Stimulated activated CD8-positive, alpha-beta memory T cell treated with anti-CD3 and anti-CD28 coated beads, Interleukin-15, amount 100 ng/mL, for 24 hours (primary cell): ENCODE measurements around the gene MICAL2.

Experiments
- DNase-seq: peaks from one replicate; pipeline ENCODE4 v3.0.0-alpha.2; 2020; ENCODE audit warnings: low read depth

Gene MICAL2

DNA sequence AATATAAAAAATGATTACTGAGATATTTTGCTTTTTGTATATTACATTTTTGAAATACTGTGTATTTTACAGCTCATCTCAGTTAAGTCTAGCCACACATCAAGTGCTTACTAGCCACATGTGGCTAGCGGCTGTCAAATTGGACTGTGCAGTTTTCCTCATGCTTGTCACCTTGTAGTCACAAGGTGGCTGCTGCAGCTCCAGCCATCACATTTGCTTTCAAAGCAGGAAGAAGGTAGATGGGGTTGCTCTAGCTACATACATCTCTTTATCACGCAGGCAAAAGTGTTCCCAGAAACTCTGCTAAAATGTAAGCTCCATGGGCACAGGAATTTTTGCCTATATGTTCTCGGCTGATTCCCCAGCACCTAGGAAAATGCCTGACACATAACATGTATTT lies 61.5 kb downstream of the MICAL2 start:
- DNase-seq: no peak

DNA sequence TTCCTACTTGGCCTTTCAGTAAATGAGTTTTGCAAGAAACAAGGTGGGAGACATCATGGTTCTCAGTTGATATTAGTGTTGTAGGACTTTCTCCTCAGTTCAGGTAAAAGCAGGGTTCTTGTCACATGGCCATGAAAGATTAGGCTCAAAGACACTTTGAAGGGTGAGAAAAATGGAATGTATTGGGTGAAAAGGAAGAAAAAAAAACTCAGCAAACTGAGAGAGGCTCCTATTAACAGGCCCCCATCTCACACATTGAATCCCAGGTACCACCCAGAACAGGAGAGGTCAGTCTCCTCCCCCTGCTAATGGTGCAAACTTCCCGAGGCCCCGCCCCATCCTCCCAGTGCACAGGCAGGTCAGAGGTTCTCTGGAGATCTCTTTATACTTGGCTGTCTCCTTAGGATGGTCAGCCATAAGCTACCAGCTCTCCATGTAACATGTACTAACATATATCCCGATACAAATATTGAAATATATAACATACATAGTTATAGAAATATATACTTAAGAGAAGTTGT lies 62.2 kb downstream of the MICAL2 start:
- DNase-seq: no peak

DNA sequence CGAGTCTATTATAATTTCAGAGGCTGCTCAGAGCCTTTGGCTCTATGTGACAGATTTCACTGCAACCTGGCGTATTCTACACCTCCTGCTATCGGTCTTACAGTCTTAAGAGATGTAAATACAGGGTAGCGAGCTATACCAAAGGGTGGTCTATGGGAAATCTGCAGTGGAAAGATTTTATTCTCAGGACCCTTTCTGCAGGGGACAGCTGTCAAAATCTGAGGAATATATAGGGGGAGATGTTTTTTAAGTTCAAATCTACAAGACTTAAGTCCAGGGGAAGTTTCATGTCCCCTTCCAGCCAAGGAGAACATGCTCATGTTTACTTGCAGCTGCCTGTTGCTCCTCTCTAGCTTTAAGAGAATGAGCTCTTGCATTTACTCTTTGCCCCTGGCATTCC lies 62.7 kb downstream of the MICAL2 start:
- DNase-seq: no peak

DNA sequence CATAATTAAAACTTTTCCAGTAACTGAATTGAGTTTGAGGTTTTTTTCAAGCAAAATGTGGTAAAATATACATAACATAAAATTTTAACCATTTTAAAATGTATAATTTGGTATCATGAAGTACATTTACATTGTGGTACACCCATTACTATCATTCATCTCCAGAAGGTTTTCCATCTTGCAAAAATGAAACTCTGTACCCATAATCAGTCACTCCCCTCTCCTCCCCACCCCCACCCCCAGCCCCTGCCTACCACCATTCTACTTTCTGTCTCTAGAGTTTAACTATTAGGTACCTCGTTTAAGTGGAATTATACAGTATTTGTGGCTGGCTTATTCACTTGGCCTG lies 63.7 kb downstream of the MICAL2 start:
- no peak for DNase-seq

DNA sequence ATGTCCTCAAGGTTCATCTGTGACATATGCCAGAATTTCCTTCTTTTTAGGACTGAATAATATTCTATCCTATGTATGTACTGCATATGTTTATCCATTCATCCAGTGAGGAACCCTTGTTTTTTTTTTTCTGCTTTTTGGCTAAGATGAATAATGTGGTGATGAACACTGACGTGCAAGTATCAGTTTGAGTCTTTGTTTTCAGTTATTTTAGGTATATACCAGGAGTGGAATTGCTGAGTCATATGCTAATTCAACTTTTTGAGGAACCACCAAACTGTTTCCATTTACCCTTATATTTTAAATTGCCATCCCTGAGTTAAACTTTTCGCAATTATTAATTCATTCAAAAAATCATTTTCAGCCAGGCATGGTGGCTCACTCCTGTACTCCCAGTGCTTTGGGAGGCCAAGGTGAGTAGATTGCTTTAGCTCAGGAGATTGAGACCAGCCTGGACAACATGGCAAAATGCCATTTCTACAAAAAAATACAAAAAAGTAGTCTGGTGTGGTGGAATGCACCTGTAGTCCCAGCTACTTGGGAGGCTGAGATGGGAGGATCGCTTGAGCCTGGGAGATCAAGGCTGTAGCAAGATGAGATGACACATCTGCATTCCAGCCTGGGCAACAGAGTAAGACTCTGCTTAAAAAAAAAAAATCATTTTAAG lies 64.2 kb downstream of the MICAL2 start:
- no peak for DNase-seq

DNA sequence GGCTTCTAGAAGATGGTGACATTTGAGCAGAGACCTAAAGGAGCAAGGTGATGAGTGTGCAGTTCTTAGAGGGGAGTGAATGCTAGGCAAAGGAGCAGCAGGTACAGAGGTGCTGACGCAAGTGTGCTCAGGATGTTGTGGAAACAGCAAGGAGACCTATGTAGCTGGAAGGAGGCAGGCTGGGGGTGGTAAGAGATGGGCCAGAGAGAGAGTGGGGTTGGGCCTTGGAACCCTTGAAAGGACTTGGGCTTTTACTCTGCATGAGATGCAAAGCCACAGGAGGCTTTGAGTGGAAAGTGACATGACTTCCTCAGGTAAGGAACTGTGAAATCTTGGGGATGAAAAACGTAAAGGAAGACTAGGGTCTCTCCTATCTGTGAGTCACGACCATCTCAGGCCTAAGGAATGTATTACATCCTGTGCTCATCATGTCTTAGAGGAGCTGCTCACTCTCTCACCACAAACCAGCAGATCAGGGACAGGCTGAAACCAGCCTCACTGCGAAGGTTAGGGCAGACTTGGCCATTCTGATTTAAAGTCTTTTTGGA lies 65.4 kb downstream of the MICAL2 start:
- no peak for DNase-seq

DNA sequence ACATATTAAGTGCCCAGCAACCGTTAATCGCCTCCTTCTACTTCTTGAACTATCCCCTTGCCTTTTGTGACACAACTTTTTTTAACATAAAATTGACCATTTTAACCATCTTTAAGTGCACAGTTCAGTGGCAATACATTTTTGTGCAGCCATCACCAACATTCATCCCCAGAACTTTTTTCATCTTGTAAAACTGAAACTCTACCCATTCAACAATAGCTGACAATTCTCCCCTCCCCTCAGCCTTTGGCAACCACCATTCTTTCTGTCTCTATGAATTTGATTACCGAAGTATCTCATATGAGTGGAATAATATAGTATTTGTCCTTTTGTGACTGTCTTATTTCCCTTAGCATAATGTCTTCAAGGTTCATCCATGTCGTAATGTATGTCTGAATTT lies 66.0 kb downstream of the MICAL2 start:
- DNase-seq: no peak

DNA sequence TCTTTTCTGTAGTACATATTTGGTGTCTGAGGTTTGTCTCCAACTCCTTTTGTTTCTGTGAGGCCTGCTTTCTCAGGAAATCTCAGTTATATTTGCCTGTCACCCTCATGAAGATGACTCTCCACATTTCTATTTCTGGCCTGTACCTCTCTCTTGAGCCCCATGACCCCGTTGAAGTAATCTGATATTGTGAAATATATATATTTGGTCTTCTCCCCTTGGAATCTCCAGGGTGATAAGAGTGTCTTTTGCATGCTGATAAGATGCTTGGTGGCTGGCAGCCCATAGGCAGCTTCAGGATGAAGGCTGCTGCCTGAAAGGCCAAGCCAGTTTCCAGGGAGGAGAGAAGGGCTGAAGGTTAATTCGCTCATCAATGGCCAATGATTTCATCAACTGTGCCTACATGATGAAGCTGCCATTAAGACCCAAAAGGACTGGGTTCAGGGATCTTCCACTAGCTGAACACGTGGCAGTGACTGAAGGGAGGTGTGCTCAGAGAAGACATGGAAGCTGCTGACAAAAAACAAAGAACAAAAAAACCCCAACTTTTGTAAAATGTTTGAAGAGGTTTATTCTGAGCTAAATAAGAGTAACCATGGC lies 67.4 kb downstream of the MICAL2 start:
- DNase-seq: no peak

DNA sequence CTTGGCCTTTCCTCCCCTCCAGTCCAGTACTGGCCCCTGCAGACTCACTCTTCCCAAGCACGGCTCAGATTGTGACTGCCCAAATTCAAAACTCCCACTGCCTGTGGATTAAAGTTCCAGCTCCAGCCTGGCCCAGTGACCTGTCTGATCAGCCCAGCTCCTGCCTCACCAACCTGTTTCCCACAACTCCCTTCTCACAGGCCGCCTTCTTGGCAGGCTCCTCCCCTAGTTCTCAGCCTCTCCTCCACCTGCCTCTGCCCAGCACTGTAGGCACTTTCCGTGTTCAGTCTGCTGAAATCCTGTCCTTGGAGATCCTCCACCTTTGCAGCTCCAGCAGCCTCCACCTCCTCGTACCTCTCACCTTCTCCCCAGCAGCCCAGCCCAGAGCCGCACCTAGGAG lies 68.6 kb downstream of the MICAL2 start:
- no peak for DNase-seq

DNA sequence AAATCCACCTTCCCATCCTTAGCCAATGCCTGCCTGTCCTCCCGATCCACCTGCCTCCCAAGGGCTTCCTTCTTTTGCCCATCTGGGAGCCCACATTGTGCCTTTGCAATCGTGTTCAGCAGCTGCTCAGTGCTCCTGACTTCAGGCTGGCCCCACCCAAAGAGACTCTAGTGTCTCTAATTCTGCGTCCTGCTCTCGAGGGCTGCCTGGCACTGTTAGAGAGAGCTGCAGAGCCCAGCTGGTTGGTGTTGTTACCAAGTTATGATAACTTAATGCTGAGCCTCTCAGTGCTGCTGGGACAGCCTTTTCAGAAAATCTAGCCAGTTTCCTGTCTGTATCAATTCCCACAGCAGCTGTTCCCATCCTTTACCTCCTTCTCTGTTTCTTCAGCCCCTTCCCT lies 69.1 kb downstream of the MICAL2 start:
- DNase-seq: no peak

DNA sequence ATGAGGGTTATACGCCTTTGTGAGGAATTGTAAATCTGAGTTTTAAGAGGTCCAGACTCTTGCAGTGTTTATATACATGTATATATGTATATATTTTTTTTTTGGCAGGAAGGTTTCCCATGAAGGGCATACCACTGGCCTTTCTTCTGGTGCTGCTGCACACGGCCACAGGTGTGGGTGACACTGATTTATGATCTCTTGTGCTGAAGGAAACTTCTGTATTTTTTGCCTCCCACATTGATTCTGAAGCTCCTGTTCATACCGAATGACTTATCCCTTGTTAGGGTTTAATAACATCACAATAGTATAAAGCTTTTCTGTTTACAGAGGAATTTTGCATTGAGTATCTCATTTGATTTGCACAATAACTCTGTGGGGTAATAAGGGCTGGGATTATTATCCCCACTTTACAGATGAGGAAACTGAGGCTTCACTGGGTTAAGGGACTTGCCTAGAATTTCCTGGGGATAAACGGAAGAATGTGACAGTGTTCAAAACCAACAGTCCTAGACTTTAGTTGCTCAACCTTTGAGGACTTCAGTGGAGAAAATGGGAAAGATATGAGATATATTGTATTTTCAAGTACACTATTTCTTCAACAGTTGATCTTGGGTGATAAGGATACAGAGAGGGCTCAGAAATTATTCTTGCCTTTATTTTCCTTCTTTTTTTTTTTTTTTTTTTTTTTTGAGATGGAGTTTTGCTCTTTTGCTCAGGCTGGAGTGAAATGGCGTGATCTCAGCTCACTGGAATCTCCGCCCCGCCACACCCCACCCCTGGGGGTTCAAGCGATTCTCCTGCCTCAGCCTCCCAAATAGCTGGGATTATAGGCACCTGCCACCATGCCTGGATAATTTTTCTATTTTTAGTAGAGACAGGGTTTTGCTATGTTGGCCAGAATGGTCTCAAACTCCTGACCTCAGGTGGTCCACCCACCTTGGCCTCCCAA lies 70.1 kb downstream of the MICAL2 start:
- no peak for DNase-seq

DNA sequence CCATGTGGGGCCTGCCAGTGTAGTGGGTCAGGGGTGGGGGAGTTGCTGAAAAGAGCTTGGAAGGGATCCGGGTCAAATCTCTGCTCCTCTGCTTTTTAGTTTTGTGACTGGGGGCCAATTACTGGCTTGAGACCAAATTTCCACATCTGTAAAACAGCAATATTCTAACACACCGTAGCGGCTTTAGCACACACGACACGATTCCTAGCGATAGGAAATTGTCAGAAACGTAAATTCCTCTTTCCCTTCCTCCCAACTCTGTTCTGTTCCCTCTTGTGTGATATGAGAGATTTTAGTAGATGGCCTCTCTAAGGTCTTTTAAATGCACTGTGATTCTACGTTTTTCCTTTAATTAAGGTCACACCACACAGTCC lies 71.9 kb downstream of the MICAL2 start:
- no peak for DNase-seq

DNA sequence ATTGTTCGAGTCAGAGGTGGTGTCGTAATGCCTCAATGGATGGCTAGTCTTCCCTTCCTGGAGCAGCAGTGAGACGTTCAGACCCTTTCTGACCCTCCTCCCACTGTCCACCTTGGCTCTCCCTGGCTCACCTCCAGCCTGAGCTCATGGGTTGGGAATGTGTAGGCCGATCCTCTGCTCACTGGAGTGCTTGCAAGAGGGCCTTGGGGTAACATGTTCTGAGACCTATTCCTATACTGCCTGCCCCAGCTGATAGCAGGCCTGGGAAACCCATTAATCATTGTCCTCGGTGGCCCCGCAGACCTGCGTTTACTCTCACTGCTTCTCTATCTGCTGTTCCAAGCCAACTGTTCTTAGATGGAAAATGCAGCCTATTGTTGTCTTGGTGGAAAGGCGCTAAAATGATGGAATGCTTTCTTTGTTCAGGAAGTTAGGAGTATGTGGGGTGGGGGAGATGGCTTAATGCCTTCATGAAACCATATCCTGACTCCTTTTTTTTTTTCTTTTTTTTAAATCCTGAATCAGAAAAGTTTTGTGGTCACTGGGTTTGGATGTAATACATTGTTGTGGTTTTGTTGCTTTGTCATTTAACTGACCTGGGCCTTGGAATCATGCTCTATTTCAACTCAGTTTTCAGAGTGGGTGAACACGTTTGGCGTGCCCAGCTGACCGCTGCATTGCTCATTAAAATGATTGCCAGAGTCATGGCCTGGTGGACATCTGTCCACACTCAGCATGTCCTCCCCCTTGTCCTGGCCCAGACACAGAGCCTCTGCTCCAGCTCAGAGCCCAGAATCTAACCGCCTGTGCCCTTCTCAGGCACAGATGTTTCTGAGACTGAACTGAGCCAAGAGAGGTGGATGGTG lies 72.5 kb downstream of the MICAL2 start:
- no peak for DNase-seq

DNA sequence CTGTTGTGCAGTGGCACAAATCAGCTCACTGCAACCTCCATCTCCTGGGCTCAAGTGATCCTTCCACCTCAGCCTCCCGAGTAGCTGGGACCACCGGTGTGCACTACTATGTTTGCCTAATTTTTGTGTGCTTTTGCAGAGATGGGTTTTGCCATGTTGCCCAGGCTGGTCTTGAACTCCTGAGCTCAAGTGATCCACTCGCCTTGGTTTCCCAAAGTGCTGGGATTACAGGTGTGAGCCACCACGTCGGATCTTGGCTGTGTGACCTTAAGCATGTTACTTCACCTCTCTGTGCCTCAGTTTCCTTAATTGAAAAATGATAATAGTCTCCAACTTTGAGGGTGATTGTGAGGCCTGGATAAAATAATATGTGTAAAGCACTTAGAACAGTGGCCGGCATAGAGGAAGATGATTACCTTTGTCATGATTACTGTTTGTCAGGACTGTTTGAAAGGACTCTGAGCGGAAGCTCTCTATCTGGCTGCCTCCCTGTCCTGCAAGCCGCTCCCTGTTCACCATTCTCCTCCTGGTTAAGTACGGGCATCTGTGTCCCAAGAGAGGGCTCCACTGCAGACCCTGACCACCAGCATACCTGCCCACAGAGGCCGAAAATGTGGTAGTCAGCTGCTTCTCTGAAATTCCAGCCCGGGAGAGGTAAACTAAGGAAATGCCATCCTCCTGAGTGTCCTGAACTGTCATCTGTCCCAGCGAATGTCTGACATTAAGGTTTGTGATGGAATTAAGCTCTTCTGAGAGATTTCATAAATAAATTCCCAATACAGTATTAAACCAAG lies 73.6 kb downstream of the MICAL2 start:
- no peak for DNase-seq

DNA sequence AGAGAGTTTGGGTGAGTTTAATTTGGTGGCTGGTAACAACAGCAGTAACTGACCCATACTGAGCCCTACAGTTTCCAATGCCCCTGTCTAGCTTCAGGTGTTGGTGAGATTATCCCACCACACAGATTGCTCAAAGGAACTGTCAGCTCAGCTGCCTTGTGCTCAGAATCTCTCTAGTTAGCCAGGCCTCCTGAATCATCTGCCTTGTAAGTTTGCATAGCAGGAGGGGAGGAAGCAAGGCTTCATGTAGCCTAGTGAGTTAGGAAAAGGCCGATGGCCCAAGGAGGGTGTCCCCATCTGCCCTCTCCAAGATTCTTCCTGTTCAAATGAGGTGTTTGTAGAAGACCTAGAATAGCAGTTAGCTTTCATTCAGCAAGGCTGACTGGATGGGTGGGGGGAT lies 74.3 kb downstream of the MICAL2 start:
- no peak for DNase-seq

DNA sequence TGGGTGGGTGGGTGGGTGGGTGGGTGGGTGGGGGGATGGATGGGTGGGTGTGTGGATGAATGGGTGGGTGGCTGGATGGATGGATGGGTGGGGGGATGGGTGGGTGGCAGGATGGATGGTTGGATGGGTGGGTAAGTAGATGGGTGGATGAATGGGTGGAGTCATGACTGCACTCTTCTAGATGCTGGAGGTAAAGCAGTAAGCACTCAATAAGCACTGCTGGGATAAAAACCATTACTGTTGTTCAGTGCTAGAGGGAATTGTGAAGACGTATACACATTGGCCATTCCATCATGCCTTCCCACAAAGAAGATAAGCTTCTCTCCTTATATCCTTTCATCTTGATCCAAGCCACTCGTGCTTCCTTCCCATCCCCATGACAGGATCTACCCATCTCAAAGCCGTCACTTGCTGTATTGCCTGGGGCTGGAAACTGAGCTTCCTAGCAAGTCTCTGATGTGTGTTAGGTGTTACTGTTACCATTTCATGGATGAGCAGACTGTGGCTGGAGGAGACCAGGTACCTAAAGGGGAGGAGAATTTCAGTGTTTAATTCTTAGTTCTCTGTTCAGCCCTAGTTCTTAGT lies 74.8 kb downstream of the MICAL2 start:
- no peak for DNase-seq

DNA sequence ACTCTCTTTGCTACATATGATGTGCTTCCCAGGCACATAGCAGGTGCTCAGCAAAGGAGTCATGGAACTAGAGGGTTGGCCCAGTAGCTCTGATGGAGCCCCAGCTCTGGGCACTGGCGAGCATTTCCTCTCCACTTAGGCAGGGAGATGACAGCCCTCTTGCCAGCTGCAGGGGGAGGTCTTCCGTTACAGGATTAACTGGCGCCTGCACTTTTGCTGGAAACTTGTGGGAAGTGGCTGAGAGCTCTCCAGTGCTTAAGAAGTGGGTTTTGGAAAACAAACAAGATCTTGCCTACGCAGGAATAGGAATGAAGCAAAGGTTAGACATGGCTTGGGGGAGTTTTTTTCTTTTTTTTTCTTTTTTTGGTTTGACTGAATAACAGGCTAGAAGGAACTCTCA lies 75.5 kb downstream of the MICAL2 start:
- DNase-seq: no peak

DNA sequence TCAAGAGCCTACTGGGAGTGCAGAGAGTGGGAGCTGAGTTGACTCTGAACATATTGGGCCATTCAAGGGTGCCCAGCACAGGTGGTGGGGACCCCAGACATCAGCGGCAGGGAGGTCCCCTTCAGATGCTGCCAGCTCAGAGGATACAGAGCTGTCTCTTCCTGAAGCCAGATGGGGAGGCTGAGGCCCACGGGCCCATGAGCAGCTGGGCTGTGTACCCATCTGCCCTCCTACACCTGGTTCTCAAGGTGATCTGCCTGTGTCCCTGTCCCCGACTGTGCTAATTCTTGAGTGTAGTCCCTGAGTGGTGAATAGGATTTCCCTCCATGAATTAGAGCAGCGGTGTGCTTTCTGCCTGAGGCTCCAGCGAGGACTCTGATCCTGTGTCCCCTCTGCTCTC lies 76.3 kb downstream of the MICAL2 start:
- no peak for DNase-seq

DNA sequence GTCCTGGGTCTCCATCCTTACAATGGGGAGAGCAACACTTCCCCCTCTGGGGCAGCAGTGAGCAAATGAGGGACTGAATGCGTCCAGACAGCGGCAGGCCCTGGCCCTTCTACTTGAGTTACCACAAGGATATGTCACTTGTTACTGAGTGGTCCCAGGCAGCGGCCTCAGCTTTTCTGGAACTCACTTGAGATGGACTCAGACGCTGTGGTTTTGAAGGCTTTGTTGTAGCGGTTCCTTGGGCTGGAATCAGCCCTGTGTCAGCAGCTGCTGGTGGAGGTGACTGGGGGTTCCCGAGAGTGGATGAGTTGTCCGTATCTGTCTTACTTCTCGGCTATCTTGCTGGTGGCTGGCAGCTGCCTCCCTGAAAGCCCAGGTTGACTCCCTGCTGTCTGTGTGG lies 77.0 kb downstream of the MICAL2 start:
- DNase-seq: no peak

DNA sequence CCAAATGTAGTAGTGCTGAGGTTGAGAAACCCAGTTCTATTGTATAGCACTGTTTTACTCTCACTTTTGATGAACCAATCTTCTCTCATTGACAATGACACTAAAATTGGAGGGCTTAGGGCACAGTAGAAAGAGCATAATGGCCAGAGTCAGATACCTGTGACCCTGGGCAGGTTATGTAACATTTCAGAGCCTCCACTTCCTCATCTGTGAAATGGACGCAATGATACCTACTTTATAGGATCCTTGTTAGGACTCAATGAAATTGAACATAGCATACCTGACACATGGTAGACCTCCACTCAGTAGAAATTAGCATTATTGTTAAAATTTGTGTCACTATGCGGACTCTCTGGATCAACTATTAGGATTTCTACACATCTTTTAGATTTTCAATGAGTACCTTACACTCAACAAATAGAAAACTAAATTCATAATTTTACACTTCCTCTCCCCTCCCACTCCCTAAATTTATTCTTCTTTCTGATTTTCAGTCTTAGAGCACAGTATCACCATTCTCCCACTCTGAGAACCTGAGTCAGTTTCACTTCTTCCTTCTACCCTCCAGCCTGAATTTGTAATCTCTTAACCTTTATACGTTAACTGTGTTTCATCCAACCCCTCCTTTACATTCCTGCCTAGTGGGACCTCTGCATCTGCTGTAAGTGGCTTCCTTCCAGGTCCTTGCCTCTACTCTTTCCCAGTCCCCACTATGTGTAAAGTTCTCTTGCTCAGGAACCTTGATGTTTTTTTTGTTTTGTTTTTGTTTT lies 78.3 kb downstream of the MICAL2 start:
- no peak for DNase-seq
